Skeletal muscle tissue (tissue), 4 donors: ENCODE results near the gene SIX2. TPM values are rescaled to one million over a fixed set of nuclear protein-coding genes. Genes with fewer than 3 reads are reported as not detected.

ENCODE experiments used
- H3K27ac ChIP-seq: one replicate; pipeline ENCODE4 v1.7.0; 2013; ENCODE audit warnings: mild to moderate bottlenecking, low read depth, low read length, inconsistent platforms
- H3K27me3 ChIP-seq, 3 donors: one replicate each; pipeline ENCODE4 v1.7.0; 2013; ENCODE audit warnings: low read length in 3 of 3; ENCODE audit not compliant: control insufficient read depth in 3 of 3, insufficient read depth in 3 of 3
- H3K36me3 ChIP-seq, 3 donors: one replicate each; pipeline ENCODE4 v1.7.0; 2013; ENCODE audit warnings: low read length in 3 of 3; ENCODE audit not compliant: control insufficient read depth in 3 of 3, insufficient read depth in 3 of 3
- H3K4me1 ChIP-seq, 3 donors: one replicate each; pipeline ENCODE4 v1.7.0; 2013; ENCODE audit warnings: low read length in 3 of 3, mild to moderate bottlenecking in 3 of 3; ENCODE audit not compliant: control insufficient read depth in 3 of 3, insufficient read depth in 3 of 3
- H3K4me3 ChIP-seq, 3 donors: one replicate each; pipeline ENCODE4 v1.7.0; 2013; ENCODE audit warnings: low read length in 3 of 3
- H3K9ac ChIP-seq, 3 donors: one replicate each; pipeline ENCODE4 v1.7.0; 2013; ENCODE audit warnings: low read length in 3 of 3, mild to moderate bottlenecking in 3 of 3, moderate library complexity in 2 of 3, low read depth in 1 of 3
- H3K9me3 ChIP-seq, 3 donors: one replicate each; pipeline ENCODE4 v1.7.0; 2013; ENCODE audit warnings: low read length in 3 of 3; ENCODE audit not compliant: control insufficient read depth in 3 of 3
- total RNA-seq: library from RNA; depleted of rRNA; stranded (reverse); fragments of >200 nt; gene quantifications from one replicate; pipeline ENCODE4 v1.2.3, GENCODE V29; 2014
- donor health status: Osteomylitis.

SIX2 gene
- total RNA-seq, 1 donor from 2014 or later, result 4.2 TPM

DNA sequence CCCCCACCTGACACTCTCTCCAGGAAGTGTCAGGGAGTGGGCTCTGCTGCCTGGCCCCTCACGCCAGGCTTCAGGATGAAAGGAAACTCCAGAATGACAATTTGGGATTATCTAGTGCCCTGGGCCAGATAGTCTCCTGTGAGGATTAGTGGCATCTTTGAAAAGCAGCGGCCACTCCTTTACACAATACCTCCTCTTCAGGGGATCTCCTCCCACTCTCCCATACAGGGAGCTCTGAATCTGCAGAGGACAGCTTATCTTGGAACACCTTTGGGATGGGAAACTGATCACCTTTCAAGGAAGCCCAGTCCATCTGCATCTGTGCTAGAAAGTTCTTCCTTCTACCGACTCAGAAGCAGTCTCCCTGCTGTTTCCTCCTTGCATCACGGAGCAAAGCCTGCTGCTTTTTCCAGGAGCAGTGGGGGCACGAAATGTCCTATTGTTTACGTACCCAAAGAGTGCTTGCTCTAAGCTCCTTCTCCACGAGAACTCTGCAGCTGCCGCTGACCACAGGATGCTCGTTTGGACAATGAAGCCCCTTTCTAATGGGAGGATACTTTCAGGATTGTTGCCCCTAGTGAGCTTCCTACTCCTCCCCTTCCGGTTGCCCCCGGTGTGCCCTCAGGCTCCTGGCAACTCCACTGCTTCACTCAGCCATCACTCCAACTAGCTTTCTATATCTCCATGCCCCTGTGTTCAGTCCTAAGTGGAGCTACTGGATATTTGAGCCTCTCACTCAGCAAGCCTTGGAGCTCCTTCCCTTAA is 36.3 kb downstream of the SIX2 start:
- Histone ChIP-seq H3K27ac (no peak overlapping the region), H3K4me3 (no peak overlapping the region), H3K4me1 (peaks cover 0 to 3% (median 0%) of the 10 kb centered on the region in 3 donors), H3K9me3 (no peaks in the 10 kb centered on the region), H3K9ac (no peak overlapping the region), H3K36me3 (no peaks in the 10 kb centered on the region), H3K27me3 (peaks cover 25 to 29% (median 26%) of the 10 kb centered on the region in 3 donors)

DNA sequence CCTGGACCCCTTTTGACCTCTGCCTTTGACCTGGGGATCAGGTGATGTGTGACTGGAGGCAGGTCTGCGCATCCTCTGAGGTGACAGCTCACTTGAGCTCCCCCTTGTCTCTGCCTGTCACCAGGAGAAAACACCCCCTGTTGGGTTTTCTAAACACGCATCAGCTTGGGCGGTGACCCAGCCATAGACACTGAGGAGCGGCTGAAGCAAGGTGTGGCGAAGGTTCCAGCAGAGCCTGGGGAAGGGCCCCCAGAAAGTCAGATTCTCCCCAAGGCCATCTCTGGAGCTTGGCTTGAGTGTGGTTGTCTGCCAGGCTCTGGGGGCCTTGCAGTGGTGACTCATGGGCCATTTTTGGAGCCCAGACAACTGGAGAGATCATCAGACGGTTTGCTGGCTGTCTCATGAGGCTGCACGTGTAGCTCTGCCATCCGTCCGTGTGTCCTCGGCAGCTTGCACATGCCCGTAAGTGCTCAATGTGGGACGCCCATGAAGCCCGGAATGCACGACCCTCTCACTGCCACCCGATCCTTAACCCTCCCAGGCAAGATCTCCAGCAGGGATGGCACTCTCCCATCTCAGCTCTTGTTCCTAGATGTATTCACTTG is 38.3 kb downstream of the SIX2 start:
- Histone ChIP-seq H3K9me3 (no peaks in the 10 kb centered on the region), H3K36me3 (no peaks in the 10 kb centered on the region), H3K4me3 (no peak overlapping the region), H3K9ac (no peak overlapping the region), H3K27ac (no peak overlapping the region), H3K4me1 (peaks cover 0 to 3% (median 0%) of the 10 kb centered on the region in 3 donors), H3K27me3 (peaks cover 23 to 34% (median 25%) of the 10 kb centered on the region in 3 donors)

DNA sequence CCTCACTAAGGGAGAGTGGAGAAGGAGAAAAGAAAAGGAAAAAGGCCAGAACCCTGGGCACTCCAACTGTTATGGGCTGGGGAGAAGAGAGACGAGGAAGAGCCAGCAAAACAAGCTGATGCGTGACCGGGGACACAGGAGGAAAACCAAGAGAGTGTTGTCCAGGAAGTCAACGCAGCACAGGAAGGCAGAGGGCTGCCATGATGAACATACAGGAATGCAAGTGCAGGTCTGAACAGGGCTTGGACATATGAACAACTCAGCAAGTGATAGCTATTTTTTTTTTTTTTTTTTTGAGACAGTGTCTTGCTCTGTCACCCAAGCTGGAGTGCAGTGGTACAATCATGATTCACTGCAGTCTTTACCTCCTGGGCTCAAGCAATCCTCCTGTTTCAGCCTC is 39.3 kb downstream of the SIX2 start:
- Histone ChIP-seq H3K9ac (no peak overlapping the region), H3K36me3 (no peaks in the 10 kb centered on the region), H3K27me3 (peaks cover 25 to 31% (median 29%) of the 10 kb centered on the region in 3 donors), H3K4me3 (no peak overlapping the region), H3K4me1 (peaks cover 0 to 3% (median 0%) of the 10 kb centered on the region in 3 donors), H3K9me3 (no peaks in the 10 kb centered on the region), H3K27ac (no peak overlapping the region)

DNA sequence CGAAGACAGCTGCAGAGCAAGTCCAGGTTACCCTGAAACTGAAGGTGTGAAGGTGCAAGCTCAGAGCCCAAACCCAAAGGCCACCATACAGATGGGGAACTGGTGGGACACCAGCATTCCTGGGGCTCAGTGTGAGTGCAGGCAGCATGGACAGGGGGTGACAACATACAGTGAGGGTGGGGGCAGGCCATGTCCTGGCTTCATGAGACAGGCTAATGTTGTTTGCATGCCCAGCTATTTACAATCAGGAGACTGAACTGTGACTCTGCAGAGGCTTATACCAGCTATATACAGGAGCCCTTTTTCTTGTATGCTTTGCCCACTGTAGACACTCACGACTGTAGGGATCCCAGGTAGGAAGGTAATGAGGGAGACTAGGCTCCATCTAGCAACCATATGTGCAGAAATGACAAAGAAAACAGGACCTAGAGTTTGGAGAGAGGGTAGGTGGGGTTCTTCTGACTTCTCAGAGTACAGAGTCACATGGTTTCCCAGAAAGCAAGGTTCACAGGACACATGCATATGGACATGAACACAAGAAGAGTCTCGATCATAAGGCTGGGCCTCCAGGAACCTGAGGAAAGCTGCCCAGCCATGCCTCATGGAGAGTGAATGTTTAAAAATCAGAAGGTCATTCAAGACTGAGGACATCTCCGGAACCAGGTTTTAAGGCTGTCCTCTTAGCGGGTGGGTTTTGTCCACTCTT is 41.4 kb downstream of the SIX2 start:
- H3K4me3 ChIP-seq, result no peak overlapping the region
- H3K4me1 ChIP-seq, result no peaks in the 10 kb centered on the region
- peaks cover 16 to 19% (median 19%) of the 10 kb centered on the region in 3 donors for H3K27me3 ChIP-seq
- no peak overlapping the region for H3K9ac ChIP-seq
- no peaks in the 10 kb centered on the region for H3K36me3 ChIP-seq
- H3K9me3 ChIP-seq, result no peaks in the 10 kb centered on the region
- H3K27ac ChIP-seq, result no peak overlapping the region

DNA sequence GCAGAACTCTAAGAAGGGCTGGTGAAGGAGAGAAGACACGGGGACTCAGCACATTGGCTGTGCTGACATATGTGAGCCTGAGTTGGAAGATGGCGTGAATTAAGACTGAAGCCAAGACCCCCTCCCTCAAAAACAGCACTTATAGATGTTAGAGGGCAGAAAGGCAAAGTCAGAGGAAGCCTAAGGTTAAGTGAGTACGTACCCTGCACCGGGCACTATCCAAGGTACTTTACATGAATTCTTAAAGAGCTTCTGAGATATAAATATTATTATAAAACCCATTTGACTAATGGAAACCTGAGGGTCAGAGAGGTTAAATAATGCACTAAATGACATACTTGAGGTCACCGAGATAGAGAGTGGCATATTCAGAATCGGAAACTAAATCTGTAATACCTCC is 42.2 kb downstream of the SIX2 start:
- no peak overlapping the region for H3K9ac ChIP-seq
- no peaks in the 10 kb centered on the region for H3K36me3 ChIP-seq

DNA sequence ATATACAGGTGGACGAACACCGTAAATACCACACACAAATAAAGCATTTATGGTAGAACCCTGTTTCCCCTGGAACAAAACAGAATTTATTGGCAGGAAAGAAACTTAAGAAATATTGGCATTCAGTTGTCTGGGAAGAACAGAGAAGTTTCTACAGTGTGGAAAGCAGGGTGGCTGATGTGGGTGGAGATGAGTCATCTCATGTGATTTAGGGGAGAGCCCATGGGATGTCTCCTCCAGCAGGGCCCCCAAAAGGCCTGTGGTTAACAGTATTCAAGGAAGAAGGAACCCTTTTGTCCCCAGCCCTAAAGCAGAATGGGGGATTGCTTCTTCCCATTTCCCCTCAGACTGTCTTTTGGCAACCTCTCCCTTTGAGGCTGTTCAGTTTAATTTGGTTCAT is 43.6 kb downstream of the SIX2 start:
- Histone ChIP-seq H3K27me3 (peaks cover 8 to 9% (median 9%) of the 10 kb centered on the region in 3 donors), H3K9me3 (no peaks in the 10 kb centered on the region), H3K9ac (no peak overlapping the region), H3K27ac (no peak overlapping the region), H3K4me3 (no peak overlapping the region), H3K36me3 (no peaks in the 10 kb centered on the region), H3K4me1 (no peaks in the 10 kb centered on the region)

More for the DNA sequence above, 42.2 kb downstream of the SIX2 start:
- no peak overlapping the region for H3K27ac ChIP-seq
- no peaks in the 10 kb centered on the region for H3K9me3 ChIP-seq
- no peak overlapping the region for H3K4me3 ChIP-seq
- H3K27me3 ChIP-seq, result peaks cover 9 to 16% (median 14%) of the 10 kb centered on the region in 3 donors
- no peaks in the 10 kb centered on the region for H3K4me1 ChIP-seq

DNA sequence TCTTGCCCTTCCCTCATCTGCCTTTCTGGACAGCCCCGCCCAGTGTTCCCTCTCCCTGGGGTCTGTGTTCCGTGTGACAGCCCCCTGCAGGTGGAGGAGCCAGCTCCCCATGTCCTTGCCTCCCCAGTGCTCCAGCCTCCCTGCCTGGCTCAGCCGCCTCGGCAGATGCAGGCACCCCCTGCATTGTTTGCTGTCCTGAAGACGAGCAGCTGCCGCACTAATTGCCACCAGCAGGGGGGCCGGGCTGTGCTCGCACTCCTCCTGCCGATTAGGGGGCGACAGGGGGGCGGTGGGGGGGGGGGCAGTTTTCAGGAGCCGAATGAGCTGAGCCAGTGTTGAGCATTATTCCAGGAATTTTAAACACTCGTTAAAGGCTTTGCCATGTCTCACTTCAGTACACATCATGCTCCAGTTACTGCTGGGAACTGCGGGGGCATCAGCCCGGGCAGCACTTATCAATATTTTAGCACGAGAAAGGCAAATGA is 44.5 kb downstream of the SIX2 start:
- H3K27me3 ChIP-seq, result peaks cover 7 to 11% (median 10%) of the 10 kb centered on the region in 3 donors
- H3K36me3 ChIP-seq, result no peaks in the 10 kb centered on the region
- H3K9me3 ChIP-seq, result no peaks in the 10 kb centered on the region
- no peak overlapping the region for H3K4me3 ChIP-seq
- H3K4me1 ChIP-seq, result no peaks in the 10 kb centered on the region
- H3K9ac ChIP-seq, result no peak overlapping the region
- no peak overlapping the region for H3K27ac ChIP-seq

DNA sequence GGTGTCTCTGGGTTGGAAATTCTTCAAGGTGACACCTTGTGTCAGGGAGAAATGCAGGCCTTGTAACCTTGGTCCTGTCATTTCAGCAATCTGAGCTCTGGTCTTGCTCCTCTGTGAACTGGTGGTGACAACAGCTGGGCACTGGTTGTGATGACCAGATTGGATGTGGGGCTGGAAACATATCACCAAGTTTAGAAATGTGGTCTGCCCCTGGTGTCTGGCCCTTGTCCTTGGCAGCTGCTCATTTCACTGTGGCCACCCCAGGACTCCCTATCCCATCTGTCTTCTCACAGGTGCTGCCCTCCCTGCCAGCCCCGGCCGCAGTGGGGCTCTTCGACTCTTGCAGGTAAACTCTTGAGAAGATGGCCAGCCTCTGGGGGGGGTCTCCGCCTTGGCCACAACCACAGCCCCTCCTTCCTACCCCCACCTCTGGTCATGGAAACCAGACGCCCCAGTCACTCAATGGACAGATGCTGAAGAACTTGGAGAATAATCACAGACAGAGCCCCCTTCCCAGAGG is 47.0 kb downstream of the SIX2 start:
- no peaks in the 10 kb centered on the region for H3K9me3 ChIP-seq
- H3K36me3 ChIP-seq, result no peaks in the 10 kb centered on the region
- peaks cover 10 to 12% (median 11%) of the 10 kb centered on the region in 3 donors for H3K27me3 ChIP-seq
- H3K9ac ChIP-seq, result no peak overlapping the region
- no peak overlapping the region for H3K4me3 ChIP-seq
- H3K4me1 ChIP-seq, result peaks cover 0 to 5% (median 4%) of the 10 kb centered on the region in 3 donors
- no peak overlapping the region for H3K27ac ChIP-seq

DNA sequence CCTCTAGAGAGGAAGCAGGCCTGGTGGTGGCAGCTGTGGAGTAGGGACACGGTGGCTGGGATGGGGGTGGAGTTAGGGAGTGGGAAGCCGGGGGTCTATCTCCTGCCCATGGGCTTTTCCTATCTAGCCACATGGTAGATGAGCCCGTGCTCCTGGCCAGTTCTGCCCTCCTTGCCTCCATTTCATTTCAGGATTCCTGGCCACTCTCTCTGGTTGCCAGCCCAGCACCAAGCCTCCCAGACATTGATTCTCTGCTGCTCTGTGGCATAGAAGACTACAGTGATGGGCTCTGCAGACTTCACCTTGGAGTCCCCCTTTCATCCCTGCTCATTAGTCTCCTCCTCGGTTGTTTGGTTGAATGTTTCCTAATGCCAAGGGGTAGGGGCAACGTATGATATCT is 48.4 kb downstream of the SIX2 start:
- Histone ChIP-seq H3K9ac (no peak overlapping the region), H3K4me1 (peaks cover 6 to 11% (median 6%) of the 10 kb centered on the region in 3 donors), H3K27ac (no peak overlapping the region), H3K9me3 (no peaks in the 10 kb centered on the region), H3K27me3 (peaks cover 6 to 13% (median 12%) of the 10 kb centered on the region in 3 donors), H3K4me3 (no peak overlapping the region), H3K36me3 (no peaks in the 10 kb centered on the region)
